CD4-positive, alpha-beta T cell treated with Interleukin-15 for 4 hours (primary cell): ENCODE data around the gene TMEM178A.
"Not testable (repeated sequence)": the region's sequence is repeated elsewhere in the genome, so short reads cannot be mapped to it uniquely, and the experiment has no call there.

Source experiments
- DNase-seq: peaks from one replicate; pipeline ENCODE4 v3.0.0-alpha.2; 2020; ENCODE audit warnings: low spot score

The TMEM178A gene

GRCh38 chr2:39665811-39666490 lies at the start of gene TMEM178A:
TSS of gene TMEM178A (plus strand) at chr2:39665917. CDS start at chr2:39665975, 58 bp downstream.
- no peak for DNase-seq

DNA sequence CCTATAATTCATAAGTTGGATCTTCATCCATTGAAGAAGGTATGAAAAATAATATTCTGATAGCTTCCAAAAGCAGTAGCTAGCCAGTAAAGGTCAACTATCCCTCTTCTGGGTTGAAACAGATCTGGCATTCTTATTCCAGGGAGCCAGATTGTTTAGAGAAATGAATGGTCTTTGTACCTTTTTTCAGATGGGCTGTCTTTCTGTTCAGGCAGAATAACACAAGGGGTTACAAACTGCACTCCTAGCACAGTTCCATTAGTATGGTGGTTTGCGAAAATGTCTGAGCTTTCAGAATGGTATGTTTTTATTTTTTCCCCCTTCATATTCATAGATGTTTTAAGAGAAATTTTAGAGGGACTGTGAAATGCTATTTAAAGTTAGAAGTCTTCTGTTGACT lies 47.5 kb upstream of the TMEM178A start:
- no peak for DNase-seq

- DNase-seq: no peak
Observed at GRCh38 chr2:39618736-39619135, 47.0 kb upstream of the TMEM178A start.

- DNase-seq: no peak
Observed at GRCh38 chr2:39620067-39620466, 45.6 kb upstream of the TMEM178A start.

DNA sequence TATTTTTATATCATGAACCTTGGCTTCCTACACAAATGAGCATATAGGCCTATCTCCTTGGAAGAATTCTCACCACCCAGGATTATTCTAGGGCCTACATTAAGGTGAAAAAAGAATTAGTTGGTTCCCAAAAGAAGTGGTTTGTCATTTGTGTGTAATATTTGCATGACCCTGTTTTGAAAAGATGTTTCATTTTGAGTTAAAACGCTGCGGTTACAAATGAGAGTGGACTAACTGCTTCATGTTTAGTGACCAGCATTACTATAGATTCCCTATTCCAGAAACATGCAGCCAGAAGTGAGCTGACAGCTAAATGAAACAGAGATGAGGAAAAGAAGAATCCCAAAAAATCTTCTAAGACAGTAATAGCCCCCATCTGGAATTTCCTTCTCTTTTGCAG lies 44.1 kb upstream of the TMEM178A start:
- no peak for DNase-seq

DNA sequence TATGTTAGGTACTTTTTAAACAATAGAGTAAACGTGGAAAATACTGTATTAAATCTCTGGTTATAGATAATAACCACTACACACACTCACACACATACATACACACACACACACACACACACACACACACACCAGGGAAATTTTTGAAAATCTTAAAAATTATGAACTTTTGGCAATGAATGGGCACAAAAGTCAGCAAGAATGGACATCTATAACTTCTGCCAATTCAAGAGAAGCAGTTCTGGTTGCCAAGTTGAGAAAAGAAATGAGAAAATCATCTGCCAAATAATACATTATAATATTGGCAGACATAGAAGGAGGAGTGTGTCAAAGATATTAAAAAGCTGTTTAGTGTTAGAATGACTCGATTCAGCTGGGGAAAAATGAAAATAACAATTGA lies 42.9 kb upstream of the TMEM178A start:
- no peak for DNase-seq

- DNase-seq: no peak
Observed at GRCh38 chr2:39623917-39624316, 41.8 kb upstream of the TMEM178A start.

- no peak for DNase-seq
Observed at GRCh38 chr2:39625193-39625926, 40.4 kb upstream of the TMEM178A start.

DNA sequence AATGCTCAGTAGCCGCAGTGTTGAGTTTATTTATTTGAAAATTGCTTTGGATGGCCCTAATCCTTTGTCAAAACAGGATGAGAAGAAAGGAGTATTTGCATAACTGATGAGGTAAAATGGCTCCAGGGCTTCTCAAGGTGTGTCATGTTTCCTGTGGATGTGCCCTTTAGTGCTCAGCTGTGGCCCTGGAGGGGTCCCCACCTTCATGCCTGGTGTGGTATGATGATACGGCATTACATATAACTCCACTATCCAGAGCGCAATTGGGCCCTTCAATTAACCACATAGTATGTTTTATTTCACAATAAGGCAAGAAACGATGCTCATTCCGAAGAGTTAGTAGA lies 39.8 kb upstream of the TMEM178A start:
- DNase-seq: no peak

DNA sequence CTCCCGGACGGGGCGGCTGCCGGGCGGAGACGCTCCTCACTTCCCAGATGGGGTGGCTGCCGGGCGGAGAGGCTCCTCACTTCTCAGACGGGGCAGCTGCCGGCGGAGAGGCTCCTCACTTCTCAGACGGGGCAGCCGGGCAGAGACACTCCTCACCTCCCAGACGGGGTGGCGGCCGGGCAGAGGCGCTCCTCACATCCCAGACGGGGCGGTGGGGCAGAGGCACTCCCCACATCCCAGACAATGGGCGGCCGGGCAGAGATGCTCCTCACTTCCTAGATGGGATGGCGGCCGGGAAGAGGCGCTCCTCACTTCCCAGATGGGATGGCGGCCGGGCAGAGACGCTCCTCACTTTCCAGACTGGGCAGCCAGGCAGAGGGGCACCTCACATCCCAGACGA lies 37.4 kb upstream of the TMEM178A start:
- DNase-seq: not testable (repeated sequence)

DNA sequence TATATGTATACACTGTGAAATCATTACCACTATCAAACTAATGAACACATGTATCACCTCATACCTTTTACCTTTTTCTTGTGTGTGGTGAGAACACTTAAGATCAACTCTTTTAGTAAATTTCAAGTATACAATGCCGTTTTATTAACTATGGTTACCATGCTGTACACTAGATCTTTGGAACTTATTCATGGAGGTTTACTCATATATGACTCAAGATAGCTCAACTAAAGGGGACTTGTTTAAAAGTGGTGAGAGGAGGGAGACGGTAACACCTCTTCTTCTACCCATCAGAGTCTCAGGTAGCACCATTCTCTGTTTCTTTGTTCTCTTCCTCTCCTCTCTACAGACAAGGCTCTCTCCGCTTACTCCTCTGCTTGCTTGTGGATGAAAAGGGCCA lies 36.1 kb upstream of the TMEM178A start:
- DNase-seq: no peak

- no peak for DNase-seq
Observed at GRCh38 chr2:39631256-39631655, 34.5 kb upstream of the TMEM178A start.

DNA sequence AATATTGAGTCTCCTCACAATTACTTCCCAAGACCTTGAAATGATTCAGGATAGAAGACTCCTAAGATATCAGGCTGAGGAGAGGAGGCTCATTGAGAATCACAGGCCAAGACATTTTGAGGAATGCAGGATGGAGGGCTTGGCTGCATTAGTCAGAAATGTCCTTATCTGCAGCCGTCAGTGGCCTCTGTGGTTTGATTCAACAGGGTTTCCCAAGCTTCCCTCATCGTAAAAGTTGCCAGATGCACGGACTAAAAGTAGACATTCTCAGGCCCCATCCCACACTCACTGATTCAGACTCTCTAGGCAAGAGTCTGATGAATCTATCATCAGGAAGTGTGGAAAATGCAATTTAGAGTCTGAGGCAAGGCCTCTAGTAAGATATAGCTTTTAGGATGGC lies 34.0 kb upstream of the TMEM178A start:
- DNase-seq: no peak

- no peak for DNase-seq
Observed at GRCh38 chr2:39632876-39633275, 32.8 kb upstream of the TMEM178A start.

GRCh38 chr2:39636306-39636705 lies 29.4 kb upstream of the TMEM178A start:
- no peak for DNase-seq

DNA sequence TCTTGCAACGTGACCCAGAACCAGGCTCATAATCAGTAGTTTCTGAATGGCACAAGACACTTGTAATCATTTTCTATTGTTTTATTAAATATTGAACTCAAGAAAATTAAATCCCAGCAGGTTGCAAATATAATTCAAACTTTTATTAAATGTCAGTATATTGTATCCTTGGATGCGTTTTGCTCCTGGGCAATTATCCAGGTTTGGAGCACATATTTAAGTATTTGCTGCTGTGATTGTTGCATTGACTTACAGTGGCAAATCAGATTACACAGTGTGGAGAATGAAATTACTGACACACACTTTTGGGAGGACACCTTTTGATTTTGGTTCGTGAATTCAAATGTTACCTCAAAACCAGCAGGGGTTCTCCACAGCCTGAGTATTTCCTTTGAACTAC lies 27.1 kb upstream of the TMEM178A start:
- DNase-seq: no peak

GRCh38 chr2:39640107-39640506 lies 25.6 kb upstream of the TMEM178A start:
- no peak for DNase-seq

DNA sequence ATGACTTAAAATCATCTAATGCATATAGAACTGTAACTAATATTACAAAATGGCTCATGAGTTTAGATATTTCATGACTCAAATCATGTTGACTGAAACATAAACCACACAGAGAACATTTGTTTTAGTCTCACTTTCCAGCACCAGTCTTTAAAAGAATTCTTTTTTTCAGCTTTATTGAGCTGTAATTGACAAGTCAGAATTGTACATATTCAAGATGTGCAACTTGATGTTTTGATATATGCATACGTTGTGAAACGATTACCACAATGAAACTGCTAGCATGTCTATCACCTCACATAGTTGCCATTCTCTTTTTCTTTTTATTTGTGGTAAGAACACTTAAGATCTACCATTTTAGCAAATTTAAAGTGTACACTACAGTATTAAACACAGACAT lies 25.0 kb upstream of the TMEM178A start:
- DNase-seq: no peak

DNA sequence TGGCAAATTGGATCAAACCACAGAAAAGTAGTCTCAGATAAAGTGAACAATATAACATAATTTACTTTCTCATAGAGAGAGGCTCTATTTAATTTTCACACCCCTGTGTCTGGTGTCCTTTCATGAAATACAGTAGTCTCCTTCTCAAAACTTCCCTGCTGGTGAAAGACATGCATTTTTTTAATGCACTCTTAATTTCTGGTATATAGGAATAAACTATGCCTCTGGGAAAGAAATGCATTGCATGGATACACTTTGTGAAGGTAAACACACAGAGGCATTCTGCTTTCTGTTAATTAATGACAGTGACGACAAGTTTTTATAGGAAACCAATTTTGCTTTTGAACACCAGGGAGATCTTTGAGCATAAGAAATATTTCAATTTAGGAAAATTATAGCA lies 24.1 kb upstream of the TMEM178A start:
- no peak for DNase-seq

- DNase-seq: no peak
Observed at GRCh38 chr2:39642051-39642718, 23.5 kb upstream of the TMEM178A start.

- no peak for DNase-seq
Observed at GRCh38 chr2:39645826-39646225, 19.9 kb upstream of the TMEM178A start.

- DNase-seq: no peak
Observed at GRCh38 chr2:39646267-39646666, 19.4 kb upstream of the TMEM178A start.

DNA sequence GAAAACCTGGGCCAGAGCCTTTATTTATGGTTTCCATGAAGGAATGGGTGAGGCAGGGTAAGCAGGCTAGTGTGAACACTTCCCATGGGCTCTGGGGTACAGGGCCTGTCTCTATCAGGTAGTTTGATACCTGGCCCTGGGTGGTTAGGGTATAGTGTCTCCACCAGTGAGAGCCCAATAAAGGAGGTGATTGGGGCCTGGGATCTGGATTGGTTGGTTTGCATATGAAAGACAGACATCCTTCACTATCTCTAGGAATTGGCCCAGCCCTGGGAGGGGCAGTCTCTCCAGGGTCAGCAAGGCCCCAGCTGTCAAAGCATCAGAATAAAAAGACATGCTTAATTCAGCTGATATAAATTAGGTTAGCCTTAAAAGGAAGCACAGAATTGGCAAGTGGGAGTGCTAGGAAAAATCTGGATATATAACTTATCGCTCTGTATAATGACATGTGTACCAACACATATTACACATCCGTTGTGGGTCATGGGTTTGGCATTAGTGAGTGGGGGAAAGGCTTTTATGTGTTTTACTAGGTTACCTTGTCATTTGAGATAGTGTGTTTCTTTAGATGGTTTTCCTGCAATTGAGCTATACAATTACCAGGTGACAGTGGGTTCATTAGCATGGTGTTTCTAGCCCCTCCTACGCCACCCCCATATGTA lies 18.5 kb upstream of the TMEM178A start:
- no peak for DNase-seq
